ENCODE measurements around the gene FCGR3A. TPM values are rescaled to one million over a fixed set of nuclear protein-coding genes. Genes with fewer than 3 reads are reported as not detected.

FCGR3A gene
- total RNA-seq, 1 experiment from 2014 or later: not detected

DNA sequence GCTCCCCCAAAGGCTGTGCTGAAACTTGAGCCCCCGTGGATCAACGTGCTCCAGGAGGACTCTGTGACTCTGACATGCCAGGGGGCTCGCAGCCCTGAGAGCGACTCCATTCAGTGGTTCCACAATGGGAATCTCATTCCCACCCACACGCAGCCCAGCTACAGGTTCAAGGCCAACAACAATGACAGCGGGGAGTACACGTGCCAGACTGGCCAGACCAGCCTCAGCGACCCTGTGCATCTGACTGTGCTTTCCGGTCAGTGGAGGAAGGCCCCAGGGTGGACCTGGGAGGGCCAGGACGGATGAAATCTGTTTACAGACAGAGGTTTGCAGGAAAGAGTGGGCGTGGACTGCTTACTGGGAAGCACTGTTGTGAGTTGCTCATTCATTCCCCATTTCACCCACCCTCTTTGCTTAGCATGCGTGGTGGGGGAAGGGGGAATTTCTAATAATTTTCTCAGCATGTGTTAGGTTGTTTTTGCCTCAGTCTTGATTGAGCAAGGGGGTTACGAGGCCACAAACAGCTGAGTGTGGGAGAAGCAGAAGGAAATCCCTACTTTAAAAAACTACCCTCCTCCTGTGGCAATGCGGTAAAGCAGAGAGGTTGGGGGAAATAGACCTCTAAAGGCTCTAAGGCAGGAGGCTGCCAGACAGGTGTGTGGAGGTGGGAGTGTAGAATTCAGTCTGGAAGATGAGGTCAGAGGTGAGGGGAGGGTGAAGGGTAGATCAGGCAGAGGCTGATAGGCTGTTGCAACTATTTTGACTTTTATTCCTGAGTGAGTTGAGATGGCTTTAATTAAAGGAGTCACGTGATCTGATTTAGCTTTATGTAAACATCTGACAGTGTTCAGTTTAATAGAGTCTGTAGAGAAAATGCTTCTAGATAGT, 43.0 kb downstream of the FCGR3A start:
- DNase-seq (ENCODE audit: extremely low read depth, low read depth): no peak

DNA sequence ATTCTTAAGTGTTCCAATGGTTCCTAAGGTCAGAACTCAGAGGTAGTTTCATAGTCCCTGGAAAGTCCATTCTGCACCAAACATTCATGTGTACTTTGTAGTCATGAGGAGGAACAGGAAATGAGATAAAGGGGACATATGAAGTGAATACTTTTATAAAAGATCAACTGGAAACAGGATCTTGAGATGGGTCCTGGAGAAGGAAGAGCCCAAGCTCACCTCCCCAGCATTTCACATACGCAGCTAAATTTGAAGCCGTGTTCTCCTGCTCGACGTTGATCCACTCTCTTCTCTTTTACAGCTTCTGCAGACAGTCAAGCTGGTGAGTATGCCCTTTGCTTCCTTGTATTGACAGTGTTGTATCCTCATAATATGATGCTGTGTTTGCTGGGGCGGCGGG, 43.9 kb downstream of the FCGR3A start:
- DNase-seq (ENCODE audit: extremely low read depth, low read depth): no peak

DNA sequence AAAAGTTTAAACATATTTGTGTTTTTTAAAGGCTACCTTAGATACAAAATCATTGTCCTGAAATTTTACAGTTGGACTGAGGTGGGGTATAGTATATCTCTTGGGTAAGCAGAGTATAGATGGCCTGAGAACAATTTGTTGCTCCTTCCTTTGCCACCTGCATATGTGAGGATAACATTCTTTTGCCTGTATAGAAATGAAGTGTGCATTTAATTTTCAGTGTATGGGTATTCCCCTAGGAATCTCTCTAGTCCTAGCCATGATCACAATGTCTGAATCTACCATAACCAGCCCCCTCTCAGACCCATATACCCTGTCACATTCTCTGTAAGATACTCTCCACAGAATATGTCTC, 46.2 kb downstream of the FCGR3A start:
- DNase-seq (ENCODE audit: extremely low read depth, low read depth): no peak

DNA sequence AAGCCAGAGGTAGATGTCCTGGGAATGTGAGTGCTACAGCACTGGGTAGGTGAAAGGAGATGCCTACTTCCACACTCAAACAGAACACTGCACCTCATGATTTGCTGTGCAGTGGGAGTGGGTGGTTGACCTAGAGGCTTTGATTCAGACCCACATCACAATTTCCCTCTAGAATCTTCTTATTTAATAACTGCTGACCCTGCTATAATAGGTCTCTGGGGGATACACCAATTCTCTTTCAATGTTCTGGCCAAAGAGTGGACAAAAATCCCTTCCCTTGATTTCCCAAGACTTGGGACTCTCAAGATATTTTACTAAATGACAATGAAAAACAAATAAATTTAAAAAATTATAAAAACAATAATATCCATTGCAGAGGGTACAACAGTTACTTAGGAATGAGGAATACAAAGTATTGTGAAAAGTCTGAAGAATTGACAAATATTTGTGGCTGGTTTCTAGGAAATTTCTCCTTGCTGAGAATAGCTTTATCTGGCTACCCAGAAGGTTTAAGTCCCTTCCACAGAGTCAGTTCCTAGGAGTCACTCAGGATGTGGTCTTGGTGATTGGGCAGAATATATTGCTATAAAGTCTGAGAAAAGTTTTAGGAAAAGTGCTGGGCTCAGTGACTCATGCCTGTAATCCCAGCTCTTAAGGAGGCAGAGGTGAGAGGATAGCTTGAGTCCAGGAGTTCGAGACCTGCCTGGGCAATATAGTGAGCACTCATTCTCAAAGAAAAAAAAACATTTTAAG, 46.8 kb downstream of the FCGR3A start:
- no peak for DNase-seq (ENCODE audit: extremely low read depth, low read depth)

DNA sequence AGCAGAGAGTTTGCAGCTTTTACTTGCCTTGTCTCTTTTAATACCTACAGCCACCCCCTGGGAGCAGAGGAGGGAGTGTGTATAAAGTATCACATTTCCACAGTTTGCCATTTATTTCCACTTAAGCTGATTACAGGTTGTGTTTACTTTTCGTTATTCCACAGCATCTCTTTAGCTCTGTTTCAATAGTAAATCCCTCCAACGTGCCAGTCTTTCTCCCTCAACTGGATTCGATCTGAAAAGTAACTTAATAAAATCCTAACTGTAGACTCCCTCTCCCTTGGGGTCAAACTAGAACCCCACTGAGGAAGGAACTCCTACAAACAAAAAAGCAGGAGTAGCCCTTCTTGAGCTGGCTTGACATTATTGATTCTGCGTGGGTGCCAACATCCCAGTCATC, 47.4 kb downstream of the FCGR3A start:
- no peak for DNase-seq (ENCODE audit: extremely low read depth, low read depth)

DNA sequence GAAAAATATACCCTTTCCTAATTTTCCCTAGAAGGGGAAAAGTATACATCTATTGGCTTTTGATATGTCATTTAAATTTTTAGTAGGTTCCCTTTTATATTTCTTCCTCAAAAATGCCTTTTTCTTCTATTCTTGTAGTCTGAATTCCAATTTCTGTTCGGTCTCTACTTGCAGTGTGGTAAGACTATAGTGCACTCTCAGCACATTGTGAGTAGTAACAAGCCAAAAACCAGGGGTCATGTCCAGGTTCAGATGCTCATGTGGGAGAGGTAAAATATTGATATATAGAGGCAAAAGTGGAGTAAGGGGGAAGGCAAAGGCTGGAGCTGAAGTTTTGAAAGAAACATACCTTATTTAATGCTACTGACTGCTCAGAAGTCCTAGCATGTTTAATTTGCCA, 48.4 kb downstream of the FCGR3A start:
- no peak for DNase-seq (ENCODE audit: extremely low read depth, low read depth)

DNA sequence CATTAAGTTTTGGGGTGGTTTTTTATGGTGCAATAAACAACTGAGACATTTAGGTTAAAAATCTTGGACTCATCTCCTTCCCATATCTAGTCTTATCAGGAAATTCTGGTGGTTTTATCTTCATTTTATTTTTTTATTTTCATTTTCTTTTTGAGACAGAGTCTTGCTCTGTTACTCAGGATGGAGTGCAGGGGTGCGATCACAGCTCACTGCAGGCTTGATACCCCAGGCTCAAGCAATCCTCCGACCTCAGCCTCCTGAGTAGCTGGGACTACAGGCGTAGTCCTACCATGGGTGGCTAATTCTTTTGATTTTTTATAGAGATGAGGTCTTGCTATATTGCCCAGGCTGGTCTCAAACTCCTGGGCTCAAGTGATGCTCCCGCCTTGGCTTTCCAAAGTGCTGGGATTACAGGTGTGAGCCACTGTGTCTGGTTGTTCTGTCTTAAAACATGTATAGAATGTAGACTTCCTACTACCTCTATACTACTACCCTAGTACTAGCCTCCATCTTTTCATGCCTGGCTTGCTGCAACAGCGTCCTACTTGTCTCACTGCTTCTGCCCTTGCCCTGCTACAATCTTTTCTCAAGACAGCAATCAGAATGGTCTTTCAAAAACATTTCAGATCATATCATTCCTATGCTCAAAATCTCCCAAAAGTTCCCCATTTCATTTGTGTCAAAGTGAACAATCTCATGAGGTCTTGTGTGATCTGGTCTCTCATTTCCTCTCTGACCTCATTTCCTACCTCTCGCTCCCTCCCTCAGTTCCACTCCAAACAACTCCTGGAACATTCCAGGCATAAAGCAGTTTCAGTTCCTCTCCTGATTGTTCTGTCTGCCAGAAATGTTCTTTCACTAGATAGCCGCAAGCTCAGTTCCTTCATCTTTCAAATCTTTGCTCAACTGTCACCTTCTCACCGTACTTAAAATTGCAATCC, 50.2 kb downstream of the FCGR3A start:
- no peak for DNase-seq (ENCODE audit: extremely low read depth, low read depth)

DNA sequence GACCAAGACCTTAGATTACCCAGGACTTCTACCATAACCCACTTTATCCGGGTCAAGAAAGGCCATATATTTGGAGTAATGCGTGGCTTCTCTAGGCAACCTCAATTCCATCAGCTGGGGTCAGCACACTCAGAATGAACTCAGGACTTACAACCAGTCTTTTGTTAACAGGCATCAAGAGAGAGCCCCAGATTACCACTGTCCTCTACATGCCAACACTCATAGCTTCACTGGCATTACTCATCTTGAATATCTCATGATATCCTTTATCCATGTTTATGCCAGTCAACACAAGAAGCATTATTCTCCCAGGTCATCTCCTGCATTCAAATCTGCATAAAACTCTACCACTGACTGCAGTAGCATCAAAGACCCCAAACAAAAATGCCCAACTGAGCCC, 51.0 kb downstream of the FCGR3A start:
- DNase-seq (ENCODE audit: extremely low read depth, low read depth): no peak

DNA sequence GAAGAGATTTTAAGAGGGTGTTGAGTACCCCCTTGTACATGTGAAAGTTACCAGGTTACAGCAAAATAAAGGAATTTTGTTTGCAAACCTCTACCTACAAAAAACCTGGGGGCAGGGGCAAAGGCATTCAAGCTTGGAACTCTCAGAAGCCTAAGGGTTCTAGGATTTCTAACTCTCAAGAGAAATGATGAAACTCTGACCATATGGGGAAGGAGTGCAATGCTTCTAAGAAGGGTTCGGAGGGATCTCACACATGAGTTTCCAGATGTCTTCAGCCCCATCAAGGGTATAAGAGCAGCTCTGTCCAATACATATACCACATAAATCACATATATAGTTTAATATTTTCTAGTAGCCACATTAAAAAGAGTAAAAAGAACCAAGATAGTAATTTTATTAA, 51.7 kb downstream of the FCGR3A start:
- DNase-seq (ENCODE audit: extremely low read depth, low read depth): no peak

DNA sequence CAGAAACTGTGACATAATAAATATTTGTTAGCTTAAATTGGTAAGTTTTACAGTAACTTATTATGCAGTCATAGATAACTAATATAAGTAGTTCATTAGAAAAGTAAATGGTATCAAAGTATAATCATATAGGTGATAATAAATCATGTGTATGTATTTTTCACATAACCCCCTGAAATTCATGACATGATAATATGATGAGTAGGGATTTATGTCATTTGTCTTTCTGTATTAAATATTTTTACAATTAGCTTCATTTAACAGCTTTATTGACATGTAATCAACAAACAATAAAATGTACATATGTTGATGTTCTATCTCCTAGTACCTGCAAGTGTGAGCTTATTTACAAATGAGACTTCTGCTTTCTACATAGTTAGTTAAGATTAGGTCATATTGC, 54.1 kb downstream of the FCGR3A start:
- no peak for DNase-seq (ENCODE audit: extremely low read depth, low read depth)

DNA sequence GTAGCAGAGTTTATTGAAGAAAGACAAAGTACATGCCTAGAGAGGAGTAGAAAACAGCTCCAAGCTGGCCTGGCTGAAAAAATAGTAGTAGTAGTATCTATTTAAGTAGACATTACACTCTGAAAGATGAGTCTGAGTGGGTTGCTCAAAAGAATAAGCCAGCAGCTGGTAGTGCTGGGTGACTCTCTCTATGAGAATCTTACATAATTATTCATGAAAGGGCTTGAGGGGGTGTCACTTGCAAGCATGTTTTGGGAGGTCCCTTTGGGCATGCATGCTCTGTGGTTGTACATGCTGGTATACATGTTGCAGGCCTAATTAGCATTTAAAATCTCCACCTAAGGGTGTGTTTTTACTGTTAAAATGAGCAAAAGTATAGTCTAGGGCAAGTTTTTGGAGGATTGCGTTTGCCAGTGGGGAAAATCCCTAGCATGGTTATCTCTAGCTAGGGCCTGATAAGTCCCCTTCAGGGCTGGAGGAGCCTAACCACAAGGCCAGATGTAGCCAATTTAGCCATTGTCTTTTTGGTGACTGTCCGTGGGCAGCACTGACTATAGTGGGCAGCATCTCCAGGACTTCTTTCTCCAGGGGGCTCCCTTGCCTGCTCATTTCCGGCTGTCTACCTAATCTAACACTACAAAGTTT, 55.4 kb downstream of the FCGR3A start:
- no peak for DNase-seq (ENCODE audit: extremely low read depth, low read depth)

DNA sequence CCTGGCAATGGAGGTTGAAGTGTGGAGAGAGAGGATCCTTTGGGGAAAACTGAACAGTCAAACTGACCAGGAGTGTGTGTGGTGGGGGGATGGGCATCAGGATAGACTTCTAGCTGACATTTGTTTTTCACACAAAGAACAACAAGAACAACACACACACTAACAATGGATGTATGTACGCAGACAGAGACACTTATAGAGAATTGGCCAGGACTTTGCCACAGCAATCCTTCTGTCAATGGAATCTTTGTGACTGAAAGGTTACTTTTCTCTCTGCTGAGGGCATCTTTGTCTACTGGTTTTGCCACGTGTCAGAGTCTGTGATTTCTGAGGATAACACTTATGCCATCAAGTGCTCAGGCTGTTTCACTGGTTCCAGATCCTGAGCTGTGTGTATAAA, 56.8 kb downstream of the FCGR3A start:
- no peak for DNase-seq (ENCODE audit: extremely low read depth, low read depth)

Other genes with a start within 250 kb of the FCGR3A start
- gene MPZ, start 239.8 kb downstream of the FCGR3A start, total RNA-seq (2014; rRNA removed; shearing (Covaris generic)): 54.3 and 54.9 TPM in 2 replicates
- 67.9 and 70.4 TPM in 2 replicates for gene SDHC, start 235.4 kb downstream of the FCGR3A start, total RNA-seq (2014; rRNA removed; shearing (Covaris generic))
- gene CFAP126, start 181.9 kb downstream of the FCGR3A start, total RNA-seq (2014; rRNA removed; shearing (Covaris generic)): not detected in 2 replicates
- gene FCGR2A, start 44.4 kb downstream of the FCGR3A start, total RNA-seq (2014; rRNA removed; shearing (Covaris generic)): 0.75 and 1.8 TPM in 2 replicates
- 0.45 and 0.84 TPM in 2 replicates for gene HSPA6, start 25.3 kb downstream of the FCGR3A start, total RNA-seq (2014; rRNA removed; shearing (Covaris generic))
- gene FCGR3B, start 81.4 kb upstream of the FCGR3A start, total RNA-seq (2014; rRNA removed; shearing (Covaris generic)): not detected in 2 replicates
- gene FCGR2B, start 113.3 kb upstream of the FCGR3A start, total RNA-seq (2014; rRNA removed; shearing (Covaris generic)): not detected in 2 replicates
- 0.17 and 0.20 TPM in 2 replicates for gene FCRLA, start 157.4 kb upstream of the FCGR3A start, total RNA-seq (2014; rRNA removed; shearing (Covaris generic))
- 0.97 and 2.0 TPM in 2 replicates for gene FCRLB, start 171.7 kb upstream of the FCGR3A start, total RNA-seq (2014; rRNA removed; shearing (Covaris generic))
- gene DUSP12, start 200.0 kb upstream of the FCGR3A start, total RNA-seq (2014; rRNA removed; shearing (Covaris generic)): 98.7 and 101 TPM in 2 replicates
- 53.6 and 56.4 TPM in 2 replicates for gene ATF6, start 216.5 kb upstream of the FCGR3A start, total RNA-seq (2014; rRNA removed; shearing (Covaris generic))